ENCODE measurements around the gene EMILIN3.
A peak's percentile ranks its signal among the peaks of the same experiment; 100 is the strongest.

The EMILIN3 gene

DNA sequence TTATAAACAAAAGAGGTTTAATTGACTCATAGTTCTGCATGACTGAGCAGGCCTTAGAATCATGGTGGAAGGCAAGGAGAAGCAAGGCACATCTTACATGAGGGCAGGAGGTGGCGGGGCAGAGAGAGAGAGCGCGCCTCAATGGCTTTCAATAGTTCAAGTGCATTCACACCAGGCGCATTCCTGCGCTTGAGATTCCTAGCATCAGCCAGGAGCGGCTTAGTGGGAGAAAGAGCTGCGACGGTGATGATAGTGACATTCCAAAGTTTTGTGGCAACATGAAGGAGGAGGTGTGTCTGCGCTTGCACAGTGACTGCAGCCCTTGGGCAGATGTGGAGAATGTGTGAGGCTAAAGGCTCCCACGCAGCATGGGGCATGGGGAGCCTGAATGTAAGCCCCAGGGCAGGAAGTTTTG lies 25.0 kb upstream of the EMILIN3 start:
- no peak for DNase-seq (ENCODE audit: low spot score)

DNA sequence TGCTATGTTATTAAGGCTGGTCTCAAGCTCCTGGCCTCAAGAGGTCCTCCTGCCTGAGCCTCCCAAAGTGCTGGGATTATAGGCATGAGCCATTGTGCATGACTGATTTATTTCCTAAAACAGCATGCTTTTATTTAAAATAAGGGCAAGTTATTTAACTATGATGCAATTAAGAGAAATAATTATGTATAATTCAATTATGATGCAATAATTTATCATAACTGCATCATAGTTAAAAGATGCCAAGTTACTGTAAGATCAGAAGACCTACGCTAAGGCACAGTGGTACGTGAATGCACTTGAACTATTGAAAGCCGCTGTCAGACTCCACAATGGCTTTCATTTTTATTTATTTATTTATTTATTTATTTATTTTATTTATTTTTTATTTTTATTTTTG lies 24.3 kb upstream of the EMILIN3 start:
- DNase-seq (ENCODE audit: low spot score) = no peak

DNA sequence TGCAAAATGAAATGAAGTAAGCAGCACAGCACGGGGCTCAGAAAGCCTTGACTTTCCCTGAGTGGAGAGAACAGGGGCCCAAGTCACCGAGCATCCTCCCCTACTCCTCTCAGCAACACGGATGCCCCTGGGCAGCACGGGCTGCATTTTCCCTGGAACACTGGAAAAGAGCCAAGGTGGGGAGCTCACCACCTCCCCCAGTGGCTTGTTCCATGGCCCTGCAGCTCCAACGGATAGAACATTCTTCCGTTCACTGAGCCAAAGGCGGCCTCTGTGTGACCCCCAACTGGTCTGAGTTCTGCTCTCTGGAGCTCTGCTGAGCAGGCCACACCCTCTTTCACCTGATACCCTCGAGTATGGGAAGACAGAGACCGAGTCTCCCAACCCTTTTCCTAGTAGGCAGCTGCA lies 20.8 kb upstream of the EMILIN3 start:
- no peak for DNase-seq (ENCODE audit: low spot score)

DNA sequence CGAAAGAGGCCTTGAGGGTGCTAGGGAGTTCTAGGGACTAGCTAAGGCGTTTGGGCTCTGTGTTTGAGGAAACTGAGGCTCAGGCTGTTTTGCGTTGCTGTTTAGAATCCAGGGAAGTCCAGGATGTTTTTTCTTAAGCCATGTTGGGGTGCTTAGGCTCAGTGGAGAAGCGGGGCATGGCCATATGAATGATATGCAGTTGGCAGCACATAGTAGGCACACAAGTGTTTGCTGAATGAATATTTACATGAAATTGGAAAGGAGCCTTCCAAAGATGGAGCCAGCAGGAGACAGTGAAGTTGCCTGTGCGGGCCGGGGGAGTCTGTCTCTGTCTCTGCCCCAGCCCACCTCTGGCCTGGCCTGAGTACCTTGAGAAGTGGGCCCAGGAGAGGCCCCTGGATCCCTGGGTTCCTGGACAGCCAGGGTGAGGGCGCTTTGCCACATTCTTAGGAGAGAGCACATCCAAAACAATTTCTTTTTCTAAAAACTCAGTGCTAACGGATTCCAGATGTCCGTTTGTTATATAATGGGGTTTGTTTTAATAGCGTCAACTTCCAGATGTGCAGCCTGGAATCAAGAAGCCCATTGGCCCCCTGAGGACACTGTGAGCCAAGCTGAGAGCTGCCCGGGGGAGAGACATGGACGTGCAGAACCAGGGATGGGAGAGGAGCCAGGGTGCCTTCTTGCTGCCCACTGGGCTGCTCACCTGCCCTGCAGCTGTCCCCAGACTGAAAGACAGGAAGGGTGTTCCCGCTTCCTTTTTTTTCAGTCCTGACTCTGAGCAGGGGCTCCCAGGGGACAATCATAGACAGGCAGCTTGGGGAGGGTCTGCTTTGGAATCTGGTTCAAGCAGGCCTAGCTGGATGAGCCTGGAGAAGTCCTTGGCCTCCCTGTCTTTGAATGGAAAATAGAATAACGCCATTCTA lies 20.1 kb upstream of the EMILIN3 start:
- no peak for DNase-seq (ENCODE audit: low spot score)

DNA sequence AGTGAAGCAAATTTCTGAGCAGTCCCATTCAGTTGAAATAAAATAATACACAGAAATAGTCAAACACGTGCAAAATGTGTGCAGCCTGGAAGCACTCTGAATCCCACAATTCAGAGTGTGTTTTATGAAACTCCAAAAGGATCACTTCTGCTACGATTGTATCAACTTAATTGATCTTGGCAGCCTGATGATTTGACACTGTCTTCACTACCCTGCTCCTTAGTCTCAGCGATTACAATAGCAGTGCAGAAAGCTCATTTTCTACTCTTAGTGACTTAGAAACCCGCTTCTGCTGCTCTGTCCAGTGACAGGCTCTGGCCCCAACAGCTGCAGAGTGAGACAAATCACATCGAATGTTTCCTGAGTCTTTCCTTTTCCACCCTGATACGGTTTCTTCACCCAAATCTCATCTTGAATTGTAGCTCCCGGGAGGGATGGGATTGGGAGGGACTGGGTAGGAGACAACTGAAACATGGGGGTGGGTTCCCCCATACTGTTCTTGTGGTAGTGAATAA lies 16.2 kb upstream of the EMILIN3 start:
- no peak for DNase-seq (ENCODE audit: low spot score)

DNA sequence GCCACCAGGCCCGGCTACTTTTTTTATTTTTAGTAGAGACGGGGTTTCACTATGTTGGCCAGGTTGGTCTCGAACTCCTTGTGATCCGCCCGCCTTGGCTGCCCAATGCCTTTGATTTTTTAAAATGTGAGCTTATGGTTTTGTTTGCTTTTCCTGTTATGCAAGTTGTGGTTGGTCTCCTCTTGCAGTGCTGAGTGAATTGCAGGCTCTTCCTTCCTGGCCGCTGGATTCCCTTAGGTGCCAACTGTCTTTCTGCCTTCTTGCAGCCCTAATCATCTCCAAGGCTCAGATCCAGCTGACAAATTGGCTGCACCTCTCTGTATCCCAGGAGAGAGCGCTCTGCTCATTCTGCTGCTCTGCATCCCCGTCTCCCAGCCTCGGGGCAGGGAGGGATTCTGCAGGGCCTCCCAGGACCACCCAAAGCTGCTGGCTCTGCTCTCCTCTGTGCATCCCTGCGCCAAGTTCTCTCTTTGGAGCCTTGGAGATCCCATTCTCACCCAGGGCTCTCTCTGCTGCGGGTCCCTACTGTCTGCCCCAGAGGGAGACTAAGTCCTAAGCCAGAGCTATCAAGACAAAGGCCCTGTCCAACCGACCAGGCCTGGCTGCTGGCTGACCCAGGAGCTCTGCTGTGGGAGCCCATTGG lies 14.1 kb upstream of the EMILIN3 start:
- DNase-seq (ENCODE audit: low spot score) = no peak

DNA sequence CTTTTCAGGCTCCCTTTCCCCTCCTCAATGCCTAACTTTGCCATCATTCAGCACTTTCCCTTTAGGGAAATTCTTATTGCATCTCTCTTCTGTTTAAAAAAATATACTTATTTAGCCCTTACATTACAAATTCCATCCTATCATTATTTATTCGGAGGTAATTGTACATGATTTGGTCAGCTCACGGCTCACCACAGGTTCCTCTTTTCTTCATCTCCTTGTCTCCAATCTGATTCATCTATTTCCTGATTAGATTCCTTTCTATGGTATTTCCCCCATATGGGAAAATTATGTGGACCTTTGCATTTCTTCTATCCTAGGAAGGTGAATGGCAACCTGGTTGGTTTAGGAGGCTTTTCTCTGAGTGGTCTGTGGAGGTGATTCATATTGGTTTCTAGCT lies 12.9 kb upstream of the EMILIN3 start:
- DNase-seq (ENCODE audit: low spot score) = no peak

DNA sequence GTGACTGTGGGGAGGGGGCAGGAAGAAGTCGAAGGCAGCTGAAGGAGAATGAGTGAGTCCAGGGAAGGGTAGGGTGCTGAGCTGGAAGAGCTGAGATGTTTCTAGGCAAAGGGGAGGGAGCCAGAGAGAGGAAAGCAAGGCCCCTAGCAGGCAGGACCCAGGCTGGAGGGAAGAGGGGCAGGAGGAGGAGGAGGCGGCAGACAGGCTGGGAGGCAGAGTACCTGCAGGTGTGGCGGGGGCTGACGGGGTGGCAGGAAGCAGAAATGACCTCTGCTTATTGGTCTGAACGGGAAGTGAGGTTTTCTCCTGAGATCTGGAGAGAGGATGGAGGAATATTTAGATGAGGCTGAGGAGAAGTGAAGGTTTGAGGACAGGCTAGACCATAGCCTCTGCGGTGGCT lies 10.7 kb upstream of the EMILIN3 start:
- no peak for DNase-seq (ENCODE audit: low spot score)

DNA sequence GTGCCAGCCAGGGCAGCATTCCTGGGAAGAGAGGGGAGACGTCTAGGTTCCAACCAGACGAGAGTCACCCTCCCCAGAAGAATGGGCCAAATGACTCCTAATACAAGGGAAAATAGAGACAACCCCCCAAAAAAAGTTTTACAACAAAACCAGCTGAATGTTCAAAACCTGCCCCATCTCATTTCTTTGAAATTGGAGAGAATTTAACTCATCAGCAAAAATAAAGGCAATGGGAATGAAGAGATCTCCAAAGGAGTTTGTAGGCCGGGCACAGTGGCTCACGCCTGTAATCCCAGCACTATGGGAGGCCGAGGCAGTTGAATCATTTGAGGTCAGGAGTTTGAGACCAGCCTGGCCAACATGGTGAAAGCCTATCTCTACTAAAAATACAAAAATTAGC lies 9.7 kb upstream of the EMILIN3 start:
- DNase-seq (ENCODE audit: low spot score) = no peak

DNA sequence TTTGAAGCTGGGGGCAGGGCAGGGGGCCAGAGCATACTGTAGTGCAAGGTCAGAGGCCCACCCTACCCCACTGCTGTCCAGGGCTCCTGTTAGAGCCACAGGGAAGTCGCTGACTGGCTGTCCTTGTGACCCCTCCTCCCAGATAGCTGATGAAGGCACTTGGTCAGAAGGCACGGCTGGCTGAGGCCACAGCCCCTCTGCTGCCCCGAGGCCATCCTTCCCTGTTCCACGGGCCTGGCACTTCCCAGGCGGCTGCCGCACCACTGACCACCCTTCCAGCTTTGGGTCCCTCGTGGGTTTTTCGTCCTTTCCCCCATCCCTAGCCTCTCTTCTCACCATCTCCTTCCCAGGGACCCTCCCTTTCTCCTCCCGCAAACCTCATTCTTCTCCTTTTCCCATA lies 9.2 kb upstream of the EMILIN3 start:
- DNase-seq (ENCODE audit: low spot score) = peak; percentile 41

DNA sequence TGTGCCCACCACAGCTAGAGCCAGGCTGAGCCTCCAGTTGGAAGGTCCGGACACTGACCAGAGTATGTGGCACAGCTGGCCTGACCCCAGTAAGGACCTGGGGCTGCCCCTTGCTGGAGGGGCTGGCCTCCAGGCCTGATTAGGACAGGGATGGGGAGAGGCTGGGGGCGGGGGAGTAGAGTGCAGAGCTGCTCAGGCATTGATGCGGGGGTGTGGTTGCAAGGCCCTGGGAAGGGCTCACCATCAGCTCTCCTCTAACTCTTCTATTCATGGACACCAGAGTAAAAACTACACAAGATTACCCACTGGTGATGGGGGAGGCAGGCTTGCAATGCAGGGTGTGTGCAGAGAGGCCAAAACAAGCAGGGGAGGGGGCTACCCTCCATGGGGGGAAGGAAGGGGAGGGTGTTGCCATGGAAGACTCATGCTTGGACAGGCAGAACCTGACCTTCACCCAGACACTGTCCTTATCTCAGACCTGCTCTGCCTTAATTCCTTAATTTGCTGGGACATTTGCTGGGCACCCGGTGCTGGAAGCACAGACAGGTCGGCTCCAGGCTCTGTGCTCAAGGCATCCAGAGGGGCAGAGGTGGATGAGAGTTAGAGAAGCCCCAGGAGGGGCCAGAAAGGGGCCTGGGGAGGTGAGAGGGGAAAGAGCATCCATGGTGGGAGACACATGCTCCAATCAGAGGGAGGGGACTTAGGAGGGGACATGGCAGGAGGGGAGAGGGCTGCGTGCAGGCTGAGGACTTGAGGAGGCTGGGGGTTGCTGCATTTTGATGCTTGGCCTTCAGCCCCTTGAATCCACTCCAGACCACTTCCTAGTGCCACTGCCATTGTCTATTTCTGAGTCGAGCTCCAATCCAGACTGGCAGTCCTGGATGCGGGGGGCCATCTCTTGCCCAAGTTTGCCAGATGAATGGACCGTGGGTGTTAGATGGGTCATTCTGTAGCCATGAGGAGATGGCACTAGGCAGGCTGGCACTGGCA lies 7.6 kb upstream of the EMILIN3 start:
- peak; percentile 40 for DNase-seq (ENCODE audit: low spot score)

DNA sequence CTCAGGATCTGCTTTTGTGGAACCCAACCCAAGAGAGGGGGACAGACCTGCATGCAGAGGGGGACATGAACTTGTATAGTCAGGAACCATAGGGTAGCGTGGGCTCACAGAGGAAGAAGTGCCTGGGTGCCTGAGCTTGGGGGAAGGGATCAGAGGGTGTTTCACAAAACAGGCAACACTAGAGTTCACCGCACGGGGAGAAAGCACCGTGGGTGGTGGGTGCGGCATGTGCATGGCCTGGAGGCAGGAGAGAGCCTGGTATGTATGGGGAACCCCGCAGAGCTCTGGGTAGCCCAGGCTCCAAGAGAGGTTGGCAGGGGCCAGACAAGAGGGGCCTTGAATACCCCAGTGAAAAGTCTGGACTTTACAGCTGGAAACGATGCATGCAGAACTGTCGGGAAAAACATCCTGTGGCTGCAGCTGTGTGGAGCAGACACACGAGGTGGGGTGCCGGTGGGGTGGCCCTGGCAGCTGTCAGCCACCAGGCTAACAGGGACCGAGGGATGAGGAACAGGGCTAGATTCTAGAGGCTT lies 6.7 kb upstream of the EMILIN3 start:
- no peak for DNase-seq (ENCODE audit: low spot score)

DNA sequence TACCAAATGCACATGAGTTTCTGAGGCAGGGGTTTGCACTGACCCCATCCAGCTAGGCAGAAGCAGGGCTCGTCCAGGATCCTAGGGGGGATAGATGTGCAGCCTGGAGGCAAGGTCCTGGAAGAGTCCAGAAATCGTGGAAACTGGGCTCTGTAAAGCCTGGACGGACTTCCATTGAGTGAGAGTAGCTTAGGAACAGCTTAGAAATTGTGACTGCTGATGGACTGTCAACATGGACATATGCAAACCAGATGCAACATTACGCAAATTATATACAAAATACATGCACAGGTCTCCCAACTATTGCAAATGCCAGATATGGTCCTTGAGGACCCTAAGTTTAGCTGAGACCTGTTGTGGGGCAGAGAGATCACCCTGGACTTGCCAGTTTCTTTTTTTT lies 4.8 kb upstream of the EMILIN3 start:
- no peak for DNase-seq (ENCODE audit: low spot score)

DNA sequence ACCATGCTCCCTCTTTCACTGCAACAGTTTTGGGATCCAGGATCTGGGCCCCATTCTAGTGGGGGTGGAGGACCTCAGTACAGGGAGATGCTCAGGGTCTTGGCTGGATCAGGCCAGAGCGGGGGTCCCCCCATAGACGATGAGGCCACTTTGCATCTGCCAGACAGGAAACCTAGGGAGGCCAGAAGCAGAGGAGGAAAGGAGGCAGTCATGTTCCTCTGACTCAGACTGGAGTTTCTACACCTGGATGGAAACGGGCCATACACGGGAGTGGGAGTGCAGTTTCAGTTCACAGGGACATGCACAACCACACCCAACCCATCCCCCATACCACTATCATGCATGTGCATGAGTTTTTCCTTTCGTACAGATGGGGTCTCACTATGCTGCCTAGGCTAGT lies 3.6 kb upstream of the EMILIN3 start:
- DNase-seq (ENCODE audit: low spot score) = no peak

DNA sequence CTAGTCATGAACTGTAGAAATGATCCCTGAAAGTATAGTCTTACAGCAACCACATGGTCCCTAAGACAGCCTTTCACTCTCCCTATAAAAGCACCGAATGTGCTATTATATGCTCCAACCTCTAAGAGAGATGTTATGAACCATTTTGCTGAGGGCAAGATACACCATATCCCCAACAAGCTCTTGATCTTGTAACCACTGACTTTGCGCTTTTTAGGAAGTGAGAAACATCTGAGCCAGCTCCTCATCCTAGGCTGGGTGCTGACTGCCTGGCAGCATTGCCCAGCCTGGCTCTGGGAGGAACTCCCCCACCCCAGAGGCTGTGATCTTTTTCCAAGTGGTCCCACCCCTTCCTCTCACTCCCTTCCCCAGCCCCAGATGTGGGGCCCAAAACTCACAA lies 3.1 kb upstream of the EMILIN3 start:
- DNase-seq (ENCODE audit: low spot score) = no peak

DNA sequence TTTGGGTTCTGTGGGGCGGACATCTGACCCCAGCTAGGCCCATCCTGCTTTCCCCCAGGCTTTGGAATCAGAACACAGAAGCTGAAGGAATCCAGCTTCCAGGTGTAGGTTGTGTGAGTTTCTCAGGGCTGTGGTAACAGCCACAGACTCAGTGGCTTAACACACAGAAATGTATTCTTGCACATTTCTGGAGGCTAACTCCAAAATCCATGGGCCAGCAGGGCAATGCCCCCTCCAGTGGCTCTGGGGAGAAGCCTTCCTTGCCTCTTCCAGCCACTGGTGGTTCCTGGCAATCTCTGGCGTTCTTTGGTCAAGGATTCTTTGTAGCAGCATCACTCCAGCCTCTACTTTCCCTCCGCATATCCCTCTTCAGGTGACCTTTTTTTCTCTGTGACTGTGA lies 1.3 kb upstream of the EMILIN3 start:
- DNase-seq (ENCODE audit: low spot score) = no peak

DNA sequence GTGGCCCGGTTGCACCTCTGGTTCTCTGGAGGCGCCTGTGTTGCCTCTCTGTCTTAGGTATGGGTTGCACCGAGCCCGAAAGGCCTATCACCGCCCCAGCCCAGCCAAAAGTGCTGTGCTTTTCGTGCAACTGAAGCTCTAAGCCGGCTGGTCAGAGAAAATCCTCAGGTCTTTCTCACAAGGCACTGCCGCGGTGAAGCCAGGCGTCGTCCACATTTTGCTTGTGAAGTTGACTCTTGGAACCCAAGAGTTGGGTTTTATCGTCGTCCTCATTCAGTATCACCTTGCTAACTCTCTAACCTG lies 726 bp upstream of the EMILIN3 start:
- no peak for DNase-seq (ENCODE audit: low spot score)

DNA sequence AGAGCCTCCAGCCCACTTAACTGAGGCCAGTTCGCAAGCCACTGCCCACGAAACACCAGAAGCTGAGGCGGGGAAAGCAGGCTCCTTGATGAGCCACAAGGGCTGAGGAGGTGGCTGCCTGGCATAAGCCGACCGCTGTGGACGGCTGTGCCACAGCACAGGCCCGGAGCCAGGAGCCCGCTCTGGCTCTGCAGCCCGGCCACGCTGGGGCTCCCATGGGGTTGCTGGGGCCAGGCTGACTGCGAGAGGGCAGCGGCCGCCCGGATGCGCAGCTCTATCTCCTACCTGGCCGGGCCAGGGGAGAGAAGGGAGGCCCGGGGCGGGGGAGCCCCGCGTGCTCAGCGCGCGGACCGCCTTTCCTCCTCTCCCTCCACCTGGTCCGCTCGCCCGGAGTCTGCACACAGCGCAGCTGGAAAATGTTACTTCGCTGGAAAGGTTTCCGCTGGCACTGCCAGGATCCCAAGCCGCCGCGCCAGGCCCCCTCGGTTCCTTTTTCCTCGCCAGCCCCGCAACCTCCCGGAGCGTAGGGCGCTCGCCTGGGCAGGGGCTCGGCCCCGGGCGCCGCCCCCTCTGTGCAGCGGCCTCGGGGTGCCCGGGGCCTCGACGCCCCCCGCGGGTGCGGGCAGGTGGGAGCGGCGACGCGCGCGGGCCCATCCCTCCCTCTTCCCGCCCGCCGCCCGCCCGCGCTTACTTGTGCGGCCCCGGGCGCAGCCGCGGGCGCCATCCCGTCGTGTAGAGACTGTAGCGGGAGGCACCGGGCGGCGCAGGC lies 657 bp downstream of the EMILIN3 start:
- peak; percentile 48 for DNase-seq (ENCODE audit: low spot score)

DNA sequence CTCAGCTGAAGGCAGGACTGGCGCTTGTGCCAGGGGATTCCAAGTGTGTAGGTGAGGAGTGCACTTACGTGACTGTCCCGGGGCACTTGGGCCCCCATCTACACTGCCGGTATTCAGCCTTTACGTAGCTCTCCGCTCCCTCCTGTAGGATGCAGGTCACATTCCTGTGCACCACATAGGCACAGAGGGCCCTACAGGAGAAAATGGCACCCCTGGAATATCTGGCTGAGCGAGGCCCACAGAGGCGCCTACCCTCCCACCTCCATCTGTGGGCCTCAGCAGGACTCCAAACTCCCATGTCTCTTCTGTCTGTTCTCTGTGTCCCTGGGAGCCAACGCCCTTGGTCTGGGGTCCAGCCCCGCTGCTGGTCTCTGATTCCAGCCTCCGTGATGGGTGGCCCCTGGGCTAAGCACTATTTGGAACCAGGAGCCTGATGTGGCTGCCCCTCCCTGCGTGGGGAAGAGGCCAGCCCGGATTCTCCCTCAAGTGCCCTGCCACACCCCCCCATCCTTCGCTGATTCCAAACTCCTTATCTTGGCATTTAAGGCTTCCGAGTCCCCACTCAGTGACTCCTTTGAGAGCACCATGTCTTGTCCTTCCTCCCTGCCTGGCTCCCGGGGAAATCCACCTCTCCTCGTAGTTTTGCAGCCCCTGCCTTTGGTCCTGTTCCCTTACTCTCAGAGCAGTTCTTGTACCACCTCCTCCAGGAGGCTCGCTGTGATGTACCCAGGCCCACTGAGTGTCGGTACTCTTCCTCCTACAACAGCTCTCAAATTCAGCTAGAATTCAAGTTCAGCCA lies 1.5 kb downstream of the EMILIN3 start:
- DNase-seq (ENCODE audit: low spot score) = peak; percentile 41

DNA sequence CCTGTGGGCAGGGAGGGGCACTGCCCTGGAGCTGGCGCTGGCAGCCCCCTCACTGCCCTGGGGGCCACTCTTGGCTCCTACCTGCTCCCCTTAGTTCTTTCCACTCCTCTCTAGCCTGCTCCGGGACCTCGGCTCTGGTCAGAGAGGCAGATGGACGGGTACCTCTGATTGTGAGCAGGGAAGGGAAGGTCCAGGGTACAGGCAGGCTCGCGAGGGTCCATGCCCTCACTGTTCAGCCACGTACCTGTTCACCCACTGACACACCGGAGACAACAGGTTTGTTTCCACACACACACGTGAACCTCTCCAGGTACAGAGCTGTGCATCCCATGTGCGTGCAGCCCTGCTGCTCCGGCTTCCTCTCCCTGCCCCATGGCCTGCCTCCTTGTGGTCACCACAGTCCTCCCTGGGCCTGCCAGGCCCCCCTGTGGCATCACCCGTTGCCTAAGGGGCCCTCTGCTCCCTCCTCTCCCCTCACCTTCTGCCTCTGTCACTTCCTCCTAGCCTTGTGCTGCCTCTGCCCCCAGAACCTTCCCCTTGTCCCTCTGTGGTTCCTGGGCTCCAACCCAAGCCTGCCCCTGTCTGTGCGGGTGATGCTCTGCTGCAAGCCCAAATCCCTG lies 2.3 kb downstream of the EMILIN3 start:
- no peak for DNase-seq (ENCODE audit: low spot score)

Measured in ecto neural progenitor cell (in vitro differentiated cells).